Epithelial cell of esophagus (primary cell): Measurements from ENCODE around the gene UQCRQ.

ENCODE experiments used
- DNase-seq: peaks from one replicate; pipeline ENCODE4 v3.0.0; 2010; ENCODE audit warnings: low read depth
- H3K4me3 ChIP-seq: 2 replicates; pipeline ENCODE4 v1.5.1; 2011; ENCODE audit warnings: mild to moderate bottlenecking, low read length, control low read depth
- TF ChIP-seq, protein P1 (sequence below): IDR thresholded peaks from 2 replicates; pipeline ENCODE4 v1.5.1; 2011; ENCODE audit warnings: low read depth, mild to moderate bottlenecking, low read length, control low read depth, inconsistent platforms; ENCODE audit not compliant: insufficient read depth; ENCODE audit errors: missing control alignments

The UQCRQ gene

DNA sequence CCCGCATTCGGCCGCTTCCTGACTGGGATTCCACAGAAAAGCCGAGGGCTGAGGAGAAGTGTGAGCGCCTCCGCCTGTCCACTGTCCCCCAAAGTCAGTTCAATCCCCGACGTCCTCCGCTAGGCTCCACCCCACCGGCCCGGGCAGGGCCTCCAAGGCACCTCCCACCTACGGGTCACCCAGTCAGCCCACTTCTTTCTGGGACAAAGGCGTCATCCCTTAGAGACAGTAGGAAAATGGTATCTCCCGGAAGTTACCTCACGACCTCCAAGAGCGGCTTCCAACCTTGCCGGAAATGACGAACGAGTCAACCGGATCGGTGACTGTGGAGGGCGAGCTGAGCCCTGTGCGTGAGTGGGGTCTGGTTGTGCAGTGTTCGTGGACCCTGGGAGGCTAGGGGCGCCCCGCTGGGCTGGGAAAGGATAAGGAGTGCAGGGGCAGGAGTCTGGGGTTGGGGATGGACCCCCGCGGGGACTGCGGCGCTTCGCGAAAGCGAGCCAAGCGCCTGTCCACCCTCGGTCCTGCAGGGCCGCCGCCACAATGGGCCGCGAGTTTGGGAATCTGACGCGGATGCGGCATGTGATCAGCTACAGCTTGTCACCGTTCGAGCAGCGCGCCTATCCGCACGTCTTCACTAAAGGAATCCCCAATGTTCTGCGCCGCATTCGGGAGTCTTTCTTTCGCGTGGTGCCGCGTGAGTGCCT is at the start of gene UQCRQ, which contains the start of gene GDF9:
Gene UQCRQ (plus strand): TSS at position 301 of the 704 bp plus-strand sequence. CDS start 240 bp downstream, at position 541.
Gene GDF9 (minus strand): TSS at position 128 of the 704 bp plus-strand sequence. CDS start 1,936 bp downstream, outside the sequence.
- DNase-seq, result peak; percentile 100
- TF ChIP-seq, protein P1, sequence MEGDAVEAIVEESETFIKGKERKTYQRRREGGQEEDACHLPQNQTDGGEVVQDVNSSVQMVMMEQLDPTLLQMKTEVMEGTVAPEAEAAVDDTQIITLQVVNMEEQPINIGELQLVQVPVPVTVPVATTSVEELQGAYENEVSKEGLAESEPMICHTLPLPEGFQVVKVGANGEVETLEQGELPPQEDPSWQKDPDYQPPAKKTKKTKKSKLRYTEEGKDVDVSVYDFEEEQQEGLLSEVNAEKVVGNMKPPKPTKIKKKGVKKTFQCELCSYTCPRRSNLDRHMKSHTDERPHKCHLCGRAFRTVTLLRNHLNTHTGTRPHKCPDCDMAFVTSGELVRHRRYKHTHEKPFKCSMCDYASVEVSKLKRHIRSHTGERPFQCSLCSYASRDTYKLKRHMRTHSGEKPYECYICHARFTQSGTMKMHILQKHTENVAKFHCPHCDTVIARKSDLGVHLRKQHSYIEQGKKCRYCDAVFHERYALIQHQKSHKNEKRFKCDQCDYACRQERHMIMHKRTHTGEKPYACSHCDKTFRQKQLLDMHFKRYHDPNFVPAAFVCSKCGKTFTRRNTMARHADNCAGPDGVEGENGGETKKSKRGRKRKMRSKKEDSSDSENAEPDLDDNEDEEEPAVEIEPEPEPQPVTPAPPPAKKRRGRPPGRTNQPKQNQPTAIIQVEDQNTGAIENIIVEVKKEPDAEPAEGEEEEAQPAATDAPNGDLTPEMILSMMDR, result peak; percentile 23
- H3K4me3 ChIP-seq, result peak within 1 kb of the TSS; percentile 84

DNA sequence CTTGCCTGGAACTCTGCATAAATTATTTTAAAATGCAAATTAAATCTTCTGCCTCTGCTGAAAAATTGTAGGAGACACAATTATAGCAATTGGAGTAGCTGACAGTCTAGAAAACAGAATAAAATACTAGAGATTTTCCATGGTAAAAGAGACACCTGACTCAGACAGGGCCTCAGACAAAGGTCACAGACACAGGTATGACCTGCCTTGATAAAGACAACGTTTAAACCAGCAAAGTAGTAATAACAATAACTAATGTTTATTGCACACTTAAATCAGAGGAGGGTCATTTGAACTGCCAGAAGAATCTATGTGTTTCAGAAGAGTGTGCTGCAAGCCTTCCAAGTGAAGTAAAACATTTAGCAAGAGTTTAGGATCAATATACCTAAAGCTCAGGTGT is 49.4 kb upstream of the UQCRQ start:
- TF ChIP-seq, protein P1, result no peak
- DNase-seq, result no peak
- H3K4me3 ChIP-seq, result no peak overlapping the region

DNA sequence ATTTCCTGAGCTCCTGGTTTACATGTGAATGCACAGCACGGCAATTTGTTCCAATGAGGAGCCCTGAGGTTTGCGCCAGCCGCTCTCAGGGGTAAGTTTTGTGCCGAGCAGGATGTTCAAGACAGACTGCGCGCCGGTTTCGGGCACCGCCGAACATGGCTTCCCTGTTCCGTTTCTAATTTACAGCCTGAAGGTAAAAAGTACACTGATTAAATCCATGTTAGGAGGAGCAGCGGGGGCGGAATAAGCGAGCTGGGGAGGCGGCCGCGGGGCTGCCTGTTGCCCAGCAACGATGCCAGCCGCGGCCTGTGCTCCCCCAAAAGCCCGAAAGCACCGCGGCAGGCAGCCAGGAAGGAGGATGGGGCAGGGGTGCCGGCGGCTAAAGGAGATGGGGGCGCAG is 47.0 kb upstream of the UQCRQ start:
- TF ChIP-seq, protein P1, result no peak
- DNase-seq, result no peak
- H3K4me3 ChIP-seq, result no peak overlapping the region

DNA sequence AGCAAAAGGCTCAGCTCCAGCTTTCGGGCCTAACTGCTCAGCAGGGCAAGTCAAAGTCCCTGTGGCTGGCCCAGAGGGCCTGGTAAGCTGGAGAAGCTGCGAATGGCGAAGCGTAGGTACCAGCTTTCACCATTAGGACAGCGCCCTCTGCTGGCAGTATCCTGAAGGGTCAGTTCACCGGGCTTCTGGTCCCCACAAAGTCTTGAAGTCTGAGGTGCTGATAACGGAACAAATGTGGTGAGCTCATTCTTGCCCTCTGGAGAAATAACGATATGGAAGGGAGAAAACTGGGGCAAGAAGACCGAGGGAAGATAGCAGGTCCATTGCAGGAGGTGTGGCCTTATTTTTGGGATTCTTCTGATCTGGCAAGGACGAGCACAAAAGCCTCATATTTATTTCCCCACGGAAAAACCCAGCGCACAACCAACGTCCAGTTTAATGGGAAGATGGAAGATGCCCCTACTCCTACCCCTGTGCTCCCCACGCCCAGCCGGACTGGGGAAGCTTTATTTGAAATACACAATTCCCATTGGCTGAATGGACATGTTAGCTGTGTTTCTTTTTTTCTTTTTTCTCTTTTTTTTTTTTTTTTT is 46.2 kb upstream of the UQCRQ start:
- no peak overlapping the region for H3K4me3 ChIP-seq
- DNase-seq, result peak; percentile 90
- TF ChIP-seq, protein P1, result peak; percentile 93

DNA sequence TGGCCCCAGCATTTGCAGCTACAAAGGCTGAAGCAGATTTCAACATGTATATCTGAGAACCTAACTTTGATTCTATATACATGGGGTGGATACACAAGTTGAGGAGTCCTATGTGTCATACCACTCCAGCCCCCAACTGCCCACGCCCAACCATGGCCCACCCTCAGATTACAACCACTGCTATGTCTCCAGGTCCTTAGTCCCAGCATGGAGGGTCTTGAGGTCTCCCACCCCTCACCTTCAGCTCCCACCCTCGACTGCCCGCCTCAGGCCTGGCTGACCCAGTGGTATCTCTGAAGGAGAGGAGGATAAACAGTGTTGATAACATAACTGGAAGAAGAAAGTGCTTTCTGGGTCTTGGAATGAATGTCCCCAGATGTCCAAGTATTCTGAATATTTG is 45.1 kb upstream of the UQCRQ start:
- TF ChIP-seq, protein P1, result no peak
- H3K4me3 ChIP-seq, result no peak overlapping the region
- no peak for DNase-seq

DNA sequence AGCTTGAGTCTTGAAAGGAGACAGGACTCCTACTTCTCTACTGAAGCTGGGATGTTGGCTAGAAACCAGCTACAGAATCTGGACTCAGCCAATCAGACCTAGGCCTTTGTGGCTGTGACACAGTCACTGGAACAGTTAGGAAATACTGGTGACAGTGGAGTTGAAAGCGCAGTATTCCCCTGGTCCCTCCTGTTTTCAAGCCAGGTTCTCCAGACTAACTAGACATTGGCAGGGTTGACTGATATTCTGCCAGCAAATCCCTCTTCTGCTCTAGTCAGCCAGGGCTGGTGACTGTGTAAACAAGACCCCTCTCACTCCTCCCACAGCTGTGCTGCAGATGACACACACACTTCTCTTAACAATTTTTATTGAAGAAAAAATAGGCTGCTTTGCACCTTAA is 44.7 kb upstream of the UQCRQ start:
- H3K4me3 ChIP-seq, result no peak overlapping the region
- TF ChIP-seq, protein P1, result no peak
- DNase-seq, result no peak
